GM19468 (cell line): ENCODE measurements around the gene OSBPL10.
"Not testable (repeated sequence)": the region's sequence is repeated elsewhere in the genome, so short reads cannot be mapped to it uniquely, and the experiment has no call there.

Experiments
- ATAC-seq: cut with Tn5 transposase; IDR thresholded peaks from one replicate; pipeline ENCODE4 v1.9.1; 2021; ENCODE audit warnings: mild to moderate bottlenecking, moderate library complexity, moderate number of reproducible peaks; ENCODE audit not compliant: unreplicated experiment; ENCODE audit errors: extremely low read depth

The OSBPL10 gene

GRCh38 chr3:31995026-31995425 lies 14.0 kb upstream of the OSBPL10 start:
- ATAC-seq = not testable (repeated sequence)

GRCh38 chr3:31993843-31994242 lies 12.8 kb upstream of the OSBPL10 start:
- ATAC-seq = no peak

DNA sequence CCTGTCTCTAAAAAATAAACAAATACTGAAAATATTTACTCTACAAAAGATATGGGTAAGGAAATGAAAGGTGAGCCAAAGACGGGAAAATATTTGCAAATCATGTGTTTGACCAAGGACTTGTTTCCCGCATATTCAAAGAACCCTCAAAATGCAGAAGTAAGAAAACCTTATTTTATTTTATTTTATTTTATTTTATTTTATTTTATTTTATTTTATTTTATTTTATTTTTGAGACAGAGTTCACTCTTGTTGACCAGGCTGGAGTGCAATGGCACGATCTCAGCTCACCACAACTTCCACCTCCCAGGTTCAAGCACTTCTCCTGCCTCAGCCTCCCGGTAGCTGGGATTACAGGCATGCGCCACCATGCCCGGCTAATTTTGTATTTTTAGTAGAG lies 11.9 kb upstream of the OSBPL10 start:
- ATAC-seq = not testable (repeated sequence)

GRCh38 chr3:31988271-31988670 lies 7.2 kb upstream of the OSBPL10 start:
- no peak for ATAC-seq

DNA sequence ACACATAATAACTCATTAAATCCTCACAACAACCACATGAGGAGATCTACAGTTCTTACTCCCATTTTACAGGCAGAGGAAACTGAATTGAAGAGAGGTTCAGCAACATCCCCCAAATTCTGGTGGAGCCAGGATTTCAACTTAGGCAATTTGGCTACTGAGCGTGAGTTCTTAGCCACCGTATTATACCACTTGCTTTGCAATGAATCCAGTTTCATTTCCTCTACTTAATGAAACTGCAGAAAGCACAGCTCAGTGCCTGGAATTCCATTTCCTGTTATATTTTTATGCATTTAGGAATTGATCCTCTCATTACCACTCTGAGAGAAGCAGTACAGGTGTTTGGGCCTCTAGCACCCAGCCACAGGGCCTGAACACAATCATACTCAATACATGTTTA lies 4.8 kb upstream of the OSBPL10 start:
- no peak for ATAC-seq

GRCh38 chr3:31984321-31984720 lies 3.3 kb upstream of the OSBPL10 start:
- ATAC-seq = no peak

DNA sequence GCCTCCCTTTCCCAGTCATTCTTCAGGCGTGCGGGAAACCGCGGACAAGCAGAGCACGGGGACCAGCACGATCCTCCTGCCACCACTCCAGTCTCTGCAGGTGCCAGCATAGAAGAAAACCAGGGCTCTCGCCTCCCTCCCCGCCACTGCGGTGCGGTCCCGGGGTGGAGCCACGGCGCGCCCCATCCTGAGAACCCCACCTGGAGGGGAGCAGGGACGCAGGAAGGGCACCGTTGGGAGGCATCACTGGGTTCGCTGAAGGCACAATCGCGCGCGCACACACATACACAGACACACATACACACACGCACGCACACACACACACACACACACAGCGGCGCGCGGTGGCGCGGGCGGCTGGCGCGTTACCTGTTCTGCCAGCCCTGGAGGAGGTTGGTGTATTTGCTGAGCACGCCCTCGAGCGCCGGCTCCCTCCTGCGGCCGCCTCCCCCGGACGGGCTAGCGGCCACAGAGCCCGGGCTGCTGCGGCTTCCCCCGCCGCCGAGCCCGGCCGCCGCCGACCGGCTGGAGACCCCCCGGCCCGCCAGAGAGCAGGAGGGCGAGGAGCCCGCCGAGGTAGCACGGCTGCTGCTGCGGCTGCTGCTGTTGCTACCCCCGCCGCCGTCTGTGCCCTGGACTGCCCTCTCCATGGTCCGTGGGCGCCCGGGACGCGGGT lies 394 bp downstream of the OSBPL10 start:
- no peak for ATAC-seq

- ATAC-seq = peak; percentile 49
Observed at GRCh38 chr3:31979001-31979697, 1.9 kb downstream of the OSBPL10 start.

DNA sequence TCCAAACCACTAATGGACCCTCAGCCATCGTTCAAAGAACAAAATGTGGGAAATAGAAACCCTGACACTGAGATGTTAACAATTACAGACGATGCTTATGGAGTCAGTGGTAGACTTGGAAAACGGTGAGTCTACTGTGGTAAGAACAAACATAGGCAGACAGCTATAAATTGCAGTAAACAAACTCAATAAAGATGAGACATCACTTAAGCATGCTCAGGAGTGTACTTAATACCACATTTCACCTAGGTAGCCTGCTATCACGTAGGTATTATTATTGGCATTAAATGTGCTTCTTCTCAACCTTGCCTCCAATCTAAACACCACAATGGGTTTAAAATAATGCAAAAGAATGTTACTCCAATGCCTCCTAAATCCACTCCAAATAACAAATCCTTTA lies 2.5 kb downstream of the OSBPL10 start:
- ATAC-seq = no peak

DNA sequence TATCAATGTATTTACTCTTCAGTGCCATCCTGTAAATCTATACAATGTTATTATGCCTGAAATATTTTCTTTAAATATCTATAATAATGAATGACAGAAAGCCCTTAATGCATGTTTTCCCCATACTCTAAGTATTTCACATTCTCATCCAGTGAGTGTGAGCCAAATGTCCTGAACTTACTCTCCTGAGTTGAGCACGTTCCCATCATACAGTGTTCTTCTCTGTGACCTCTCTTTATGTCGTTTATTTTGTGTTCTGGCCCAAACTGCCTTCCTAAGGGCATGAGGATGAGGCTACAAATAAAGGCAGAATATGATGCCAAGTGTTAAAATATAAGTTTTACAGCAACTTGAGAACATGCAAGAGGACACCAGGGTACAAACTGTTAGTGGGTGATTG lies 3.3 kb downstream of the OSBPL10 start:
- ATAC-seq = no peak

- no peak for ATAC-seq
Observed at GRCh38 chr3:31976302-31976701, 4.8 kb downstream of the OSBPL10 start.

DNA sequence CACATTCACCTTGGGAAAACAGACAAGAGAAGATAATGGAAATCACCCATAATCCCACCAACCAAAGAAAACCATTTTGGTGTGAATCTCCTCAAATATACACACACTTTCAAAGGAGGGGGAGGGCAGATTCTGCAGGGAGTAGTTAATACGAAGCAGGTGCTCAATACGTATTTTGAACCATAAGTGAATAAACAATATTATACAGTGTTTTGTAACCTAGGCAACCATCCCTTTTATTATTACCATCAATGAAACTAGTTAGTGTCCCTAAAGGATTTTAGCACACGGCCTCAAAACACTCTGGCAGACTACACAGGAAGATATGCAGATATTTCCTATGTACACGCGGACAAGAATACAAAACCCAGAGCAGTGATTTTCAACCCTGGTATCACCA lies 6.1 kb downstream of the OSBPL10 start:
- no peak for ATAC-seq

GRCh38 chr3:31974471-31974870 lies 6.6 kb downstream of the OSBPL10 start:
- ATAC-seq = no peak

GRCh38 chr3:31973837-31974236 lies 7.2 kb downstream of the OSBPL10 start:
- ATAC-seq = no peak

DNA sequence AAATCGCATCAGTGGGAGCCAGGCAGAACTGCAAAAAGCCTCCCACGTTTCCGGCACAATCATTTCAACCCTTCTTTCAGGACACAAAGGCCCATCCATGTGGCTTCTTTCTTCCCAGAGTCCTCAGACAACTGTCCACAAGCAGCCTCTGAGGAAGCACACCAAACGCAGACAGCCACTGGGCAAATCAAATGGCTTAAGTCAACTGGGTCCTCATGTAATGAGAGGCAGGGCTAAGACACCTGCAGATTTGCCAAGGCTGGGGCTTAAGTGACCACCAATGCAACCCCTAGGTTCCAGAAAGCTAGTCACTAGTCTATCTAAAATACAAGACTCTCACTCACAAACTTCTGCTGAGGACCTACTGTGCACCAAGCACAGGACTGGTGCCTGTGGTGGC lies 8.0 kb downstream of the OSBPL10 start:
- no peak for ATAC-seq

DNA sequence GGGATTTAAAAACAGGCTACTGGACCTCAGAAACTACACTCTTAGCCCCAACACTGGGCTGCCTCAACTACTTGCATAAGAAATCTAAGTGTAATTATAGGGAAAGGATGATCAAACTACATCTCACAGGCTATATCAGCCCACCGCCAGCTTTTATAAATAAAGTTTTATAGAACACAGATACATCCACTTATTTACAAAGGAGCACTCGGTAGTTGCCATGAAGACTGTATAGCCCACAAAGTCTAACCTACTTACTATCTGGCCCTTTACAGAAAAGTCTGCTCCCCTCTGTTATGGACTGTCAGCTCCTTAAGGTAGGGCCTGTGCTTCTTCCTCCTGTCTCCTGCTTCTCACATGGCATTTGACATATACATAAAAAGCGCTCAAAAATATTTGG lies 9.5 kb downstream of the OSBPL10 start:
- no peak for ATAC-seq

GRCh38 chr3:31968927-31969418 lies 12.1 kb downstream of the OSBPL10 start:
- ATAC-seq = no peak

DNA sequence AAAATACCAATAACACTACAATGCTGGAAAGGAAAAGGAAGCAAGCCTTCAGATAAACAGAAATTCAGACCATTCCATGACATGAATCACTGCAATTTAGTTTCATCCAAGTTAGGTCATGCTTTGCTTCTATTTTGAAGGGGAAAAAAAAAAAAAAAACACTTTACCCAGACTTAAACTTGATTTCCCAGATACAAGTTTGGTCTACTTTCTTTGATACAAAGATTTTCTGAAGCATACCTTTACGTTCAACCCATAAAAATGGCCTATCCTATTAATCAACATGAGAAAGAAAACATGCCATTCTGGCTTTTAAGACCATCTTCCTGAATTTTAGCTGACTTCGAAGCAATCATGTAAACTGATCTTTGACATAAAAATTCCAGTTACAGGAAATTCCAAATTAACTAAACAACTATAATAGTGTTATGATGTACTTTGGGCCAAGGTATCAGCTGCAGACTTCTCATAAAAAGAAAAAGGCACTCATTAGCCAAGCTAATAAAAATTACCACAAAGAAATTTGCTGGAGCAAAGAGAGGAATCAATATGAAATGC lies 12.6 kb downstream of the OSBPL10 start:
- ATAC-seq = no peak

DNA sequence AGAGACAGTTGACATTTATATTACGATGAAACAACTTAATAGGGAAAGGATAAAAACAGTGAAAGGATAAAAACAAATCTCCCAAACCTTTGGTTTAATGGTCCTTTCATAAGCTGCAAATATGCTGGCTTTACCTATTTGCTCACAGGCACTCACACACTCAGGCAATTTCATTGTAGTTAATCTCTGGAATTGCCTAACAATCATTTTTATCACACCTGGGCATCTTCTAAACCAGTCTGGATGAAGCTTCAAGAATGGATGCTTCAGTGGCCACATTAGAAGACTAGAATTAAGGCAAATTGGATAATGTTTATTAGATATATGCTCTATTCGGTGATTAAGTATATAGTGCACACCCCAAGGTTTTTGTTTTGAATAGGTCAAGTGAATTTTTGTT lies 13.5 kb downstream of the OSBPL10 start:
- no peak for ATAC-seq

DNA sequence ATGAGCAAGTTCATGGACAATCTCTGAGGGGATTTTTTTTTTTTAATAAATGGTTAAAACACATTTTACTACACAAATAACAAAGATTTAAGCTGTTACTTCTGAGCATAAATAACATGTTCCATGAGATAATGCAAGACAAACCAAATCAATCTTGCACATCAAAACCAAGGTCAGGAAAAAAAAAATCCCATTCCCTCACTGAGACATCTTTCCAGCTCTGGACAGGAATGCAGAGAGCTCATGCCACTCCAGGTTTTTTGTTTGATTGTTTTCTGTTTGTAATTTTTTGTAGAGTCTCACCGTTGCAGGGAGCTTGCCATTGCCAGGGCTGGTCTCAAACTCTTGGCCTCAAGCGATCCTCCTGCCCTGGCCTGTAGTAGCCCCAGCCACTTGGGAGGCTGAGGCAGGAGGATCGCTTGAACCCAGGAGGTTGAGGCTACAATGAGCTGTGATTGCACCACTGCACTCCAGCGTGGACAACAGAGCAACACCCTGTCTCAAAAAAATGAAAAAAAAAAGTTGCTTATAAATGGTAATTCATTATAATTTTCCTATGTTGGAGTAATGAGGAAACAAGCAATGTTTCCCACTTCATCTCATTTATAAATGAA lies 14.0 kb downstream of the OSBPL10 start:
- ATAC-seq = no peak

GRCh38 chr3:31962801-31963205 lies 18.3 kb downstream of the OSBPL10 start:
- ATAC-seq = no peak
